Stimulated activated CD8-positive, alpha-beta memory T cell treated with anti-CD3 and anti-CD28 coated beads, Interleukin-12 subunit alpha, Interleukin-12 subunit beta, amount 100 ng/mL, for 24 hours (primary cell): Measurements from ENCODE around the gene ATRNL1.
"Not testable (repeated sequence)": the region's sequence is repeated elsewhere in the genome, so short reads cannot be mapped to it uniquely, and the experiment has no call there.

Experiments
- DNase-seq: peaks from one replicate; pipeline ENCODE4 v3.0.0-alpha.2; 2020; ENCODE audit errors: extremely low read depth

ATRNL1 gene

DNA sequence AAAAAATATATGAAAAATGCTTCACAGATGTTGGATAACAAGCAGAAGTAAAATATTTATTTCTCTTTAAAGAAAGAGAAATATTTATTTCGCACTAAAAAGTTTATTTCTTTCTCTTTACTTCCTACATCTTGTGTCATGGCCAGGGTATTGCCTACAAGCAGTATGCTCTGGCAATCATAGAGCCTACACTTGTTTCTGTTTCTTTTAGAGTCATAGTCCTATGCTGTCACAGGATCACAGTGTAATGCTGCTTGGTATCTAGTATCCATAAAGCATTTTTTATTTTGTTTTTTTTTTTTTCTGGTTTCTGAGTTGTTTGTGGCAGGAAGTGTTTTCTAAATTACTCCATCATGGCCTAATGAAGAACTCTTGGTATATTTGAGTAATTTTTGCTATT is 116.0 kb downstream of the ATRNL1 start:
- DNase-seq: no peak

DNA sequence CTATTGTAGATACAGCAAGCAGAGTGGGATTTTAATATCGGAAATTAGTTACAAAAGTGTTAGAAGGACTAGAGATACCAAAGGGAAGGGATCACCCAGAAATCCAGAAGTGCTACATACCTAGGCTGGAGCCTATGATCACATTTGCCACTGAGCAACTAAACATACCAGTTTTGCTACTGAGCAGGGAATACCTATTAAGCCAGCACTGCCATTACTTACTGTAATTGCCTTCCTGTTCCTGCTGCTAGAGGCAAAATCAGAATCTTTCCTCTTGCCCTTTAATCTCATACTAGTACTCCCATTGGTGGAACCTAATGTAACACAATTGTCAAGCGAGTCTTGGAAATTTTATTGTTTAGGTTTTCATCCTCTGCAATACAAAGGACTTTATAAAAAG is 121.7 kb downstream of the ATRNL1 start:
- no peak for DNase-seq

DNA sequence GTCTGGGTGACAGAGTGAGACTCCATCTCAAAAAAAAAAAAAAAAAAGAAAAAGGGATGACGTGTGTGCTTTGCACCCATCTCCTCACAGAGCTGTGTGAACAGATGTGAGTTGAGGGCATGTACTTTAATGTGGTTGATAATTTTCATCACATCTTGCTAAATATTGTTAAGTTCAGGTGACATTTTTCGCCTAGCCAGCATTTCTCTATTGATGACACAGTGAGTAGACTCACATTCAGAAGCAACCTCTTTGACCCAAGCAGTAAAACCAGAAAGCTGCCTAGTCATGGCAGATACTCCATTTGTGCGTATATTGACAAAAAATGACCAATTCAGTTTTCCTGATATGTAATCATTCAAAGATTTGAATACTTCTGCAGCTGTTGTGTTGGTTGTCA is 126.0 kb downstream of the ATRNL1 start:
- no peak for DNase-seq

DNA sequence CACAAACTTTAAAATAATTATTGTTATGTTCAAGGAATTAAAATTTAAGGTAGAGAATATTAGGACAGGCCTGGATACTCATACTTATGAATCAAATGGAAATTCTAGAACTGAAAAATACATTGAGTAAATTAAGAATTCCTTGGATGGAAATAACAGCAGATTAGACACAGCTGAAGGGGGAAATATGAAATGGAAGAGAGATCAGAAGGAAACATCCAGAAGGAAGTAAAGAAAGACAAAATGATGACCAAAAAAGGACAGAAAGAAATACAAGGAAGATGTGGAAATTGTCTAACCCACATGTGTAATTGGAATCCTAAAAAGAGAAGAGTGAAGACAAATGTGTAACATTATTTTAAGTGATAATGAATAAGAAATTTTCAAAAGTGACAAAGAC is 128.9 kb downstream of the ATRNL1 start:
- DNase-seq: no peak

DNA sequence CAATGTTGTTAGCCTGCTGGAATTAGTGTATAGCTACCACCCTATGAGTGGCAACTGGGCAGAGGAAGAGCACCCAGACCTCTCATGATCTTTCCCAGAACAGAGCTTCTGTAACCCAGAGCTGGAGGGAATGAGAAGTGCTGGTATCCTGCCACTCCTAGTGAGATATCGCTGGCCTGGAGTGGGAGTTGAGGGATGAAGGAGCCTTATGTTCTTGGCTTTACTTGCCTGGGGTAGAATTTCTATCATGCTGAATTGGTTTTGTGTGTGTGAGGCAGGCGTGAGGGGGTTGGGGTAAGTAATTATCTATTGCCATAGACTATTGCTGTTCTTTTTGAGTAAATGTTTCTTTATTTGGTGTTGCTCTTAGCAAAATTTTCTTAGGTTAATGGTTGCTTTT is 146.6 kb downstream of the ATRNL1 start:
- no peak for DNase-seq

DNA sequence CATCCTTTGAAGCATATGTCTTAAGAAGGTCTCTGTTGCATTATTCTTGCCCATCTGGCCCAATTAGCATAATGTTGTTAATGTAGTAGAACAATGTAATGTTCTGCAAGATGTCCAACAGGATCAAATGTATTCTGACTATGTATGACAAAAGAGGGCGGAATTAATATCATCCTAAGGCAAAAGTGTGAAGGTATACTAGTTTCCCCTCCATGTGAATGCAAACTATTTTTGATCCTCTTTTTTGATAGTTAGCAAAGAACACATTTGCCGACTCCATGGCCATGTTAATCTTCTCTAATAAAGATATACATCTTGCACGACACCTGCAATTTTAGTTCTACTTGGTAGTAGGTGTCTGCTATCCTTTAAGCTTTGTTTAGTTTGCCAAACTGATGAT is 157.6 kb downstream of the ATRNL1 start:
- DNase-seq: no peak

DNA sequence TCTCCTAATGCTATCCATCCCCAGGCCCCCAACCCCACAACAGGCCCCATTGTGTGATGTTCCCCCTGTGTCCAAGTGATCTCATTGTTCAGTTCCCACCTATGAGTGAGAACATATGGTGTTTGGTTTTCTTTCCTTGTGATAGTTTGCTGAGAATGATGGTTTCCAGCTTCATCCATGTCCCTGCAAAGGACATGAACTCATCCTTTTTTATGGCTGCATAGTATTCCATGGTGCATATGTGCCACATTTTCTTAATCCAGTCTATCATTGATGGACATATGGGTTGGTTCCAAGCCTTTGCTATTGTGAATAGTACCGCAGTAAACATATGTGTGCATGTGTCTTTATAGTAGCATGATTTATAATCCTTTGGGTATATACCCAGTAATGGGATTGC is 160.6 kb downstream of the ATRNL1 start:
- DNase-seq: not testable (repeated sequence)

DNA sequence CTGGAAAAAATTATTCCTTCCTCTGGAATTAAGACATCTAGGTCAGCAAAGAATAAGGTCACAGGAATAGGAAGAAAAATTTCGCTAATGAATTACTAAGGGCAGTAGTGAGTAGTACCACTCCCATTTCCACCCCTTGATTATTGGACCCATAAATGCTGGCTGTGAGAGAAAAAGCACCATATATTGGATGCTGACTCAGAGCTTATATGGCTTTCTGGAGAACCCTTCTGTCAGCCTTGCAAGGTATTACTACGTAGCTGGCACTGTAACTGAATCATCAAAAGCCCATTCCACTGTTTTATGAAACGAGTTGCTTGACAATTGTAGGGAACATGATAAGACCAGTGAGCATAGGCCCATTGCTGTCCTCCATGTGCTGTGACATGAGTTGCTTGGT is 179.3 kb downstream of the ATRNL1 start:
- DNase-seq: no peak

DNA sequence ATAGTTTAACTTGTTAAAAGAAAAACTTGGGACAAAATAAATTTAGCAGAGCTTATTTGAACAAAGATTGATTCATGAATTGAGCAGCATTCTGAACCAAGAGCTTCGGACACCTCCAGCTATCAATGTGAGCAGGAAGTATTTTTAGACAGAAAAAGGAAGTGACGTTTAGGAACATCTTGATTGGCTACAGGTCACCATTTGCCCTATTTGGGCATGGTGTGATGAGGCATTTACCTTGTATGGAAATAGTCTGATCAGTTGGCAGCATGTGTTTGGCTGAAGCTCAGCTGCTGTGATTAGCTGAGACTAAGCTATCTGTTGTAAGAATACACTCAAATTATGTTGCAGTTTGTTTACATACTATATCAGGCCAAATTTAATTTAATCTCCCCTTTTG is 185.1 kb downstream of the ATRNL1 start:
- no peak for DNase-seq

DNA sequence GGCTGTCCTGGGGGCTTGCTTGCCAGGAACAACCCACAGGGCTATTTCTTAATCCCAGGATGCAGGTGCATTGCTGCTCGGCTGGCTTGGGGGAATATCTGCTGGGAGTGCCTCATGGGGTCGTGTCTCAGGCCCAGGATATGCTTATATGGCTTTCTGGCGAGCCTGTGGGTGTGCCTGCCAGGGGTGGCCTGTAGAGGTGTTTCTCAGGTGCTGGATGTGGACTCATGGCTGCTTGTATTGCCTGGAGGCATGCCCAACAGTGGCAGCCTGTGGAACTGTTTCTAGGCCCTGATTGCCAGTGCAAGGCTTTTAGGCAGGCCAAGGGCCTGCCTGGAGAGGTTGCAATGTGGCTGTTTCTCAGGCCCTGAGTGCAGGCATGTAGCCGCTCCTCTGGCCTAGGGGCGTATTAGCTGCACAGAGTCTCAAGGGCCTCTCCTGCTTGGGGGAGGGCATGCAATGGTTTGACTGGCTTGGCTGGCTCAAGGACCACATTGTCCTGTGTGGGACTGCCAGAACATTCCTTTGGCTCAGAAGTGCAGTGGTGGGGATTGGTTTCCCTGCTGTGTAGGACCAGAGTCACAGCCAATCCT is 202.1 kb downstream of the ATRNL1 start:
- DNase-seq: no peak

DNA sequence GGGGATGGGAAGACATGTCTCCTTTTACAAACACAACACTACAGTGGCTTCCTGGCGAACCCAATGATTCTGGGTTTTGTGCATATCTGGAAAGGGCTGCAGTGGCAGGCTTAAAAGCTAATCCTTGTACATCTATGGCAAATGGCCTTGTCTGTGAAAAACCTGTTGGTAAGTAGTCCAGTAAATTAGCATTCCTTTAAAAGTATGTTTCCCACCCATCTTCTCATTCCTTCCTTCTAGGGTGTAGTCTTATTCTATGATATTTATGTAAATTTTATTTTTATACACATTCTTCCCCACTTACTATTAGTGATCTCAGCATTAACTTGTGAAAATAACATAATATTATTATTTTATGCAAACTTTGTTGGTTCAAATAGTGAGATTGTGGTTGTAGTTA is 206.9 kb downstream of the ATRNL1 start:
- DNase-seq: no peak

DNA sequence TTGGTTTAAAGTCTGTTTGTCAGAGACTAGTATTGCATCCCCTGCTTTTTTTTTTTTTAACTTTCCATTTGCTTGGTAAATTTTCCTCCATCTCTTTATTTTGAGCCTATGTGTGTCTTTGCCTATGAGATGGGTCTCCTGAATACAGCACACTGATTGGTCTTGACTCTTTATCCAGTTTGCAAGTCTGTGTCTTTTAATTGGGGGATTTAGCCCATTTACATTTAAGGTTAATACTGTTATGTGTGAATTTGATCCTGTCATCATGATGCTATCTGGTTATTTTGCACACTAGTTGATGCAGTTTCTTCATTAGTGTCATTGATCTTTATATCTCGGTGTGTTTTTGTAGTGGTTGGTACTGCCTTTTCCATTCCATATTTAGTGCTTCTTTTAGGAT is 226.5 kb downstream of the ATRNL1 start:
- not testable (repeated sequence) for DNase-seq

DNA sequence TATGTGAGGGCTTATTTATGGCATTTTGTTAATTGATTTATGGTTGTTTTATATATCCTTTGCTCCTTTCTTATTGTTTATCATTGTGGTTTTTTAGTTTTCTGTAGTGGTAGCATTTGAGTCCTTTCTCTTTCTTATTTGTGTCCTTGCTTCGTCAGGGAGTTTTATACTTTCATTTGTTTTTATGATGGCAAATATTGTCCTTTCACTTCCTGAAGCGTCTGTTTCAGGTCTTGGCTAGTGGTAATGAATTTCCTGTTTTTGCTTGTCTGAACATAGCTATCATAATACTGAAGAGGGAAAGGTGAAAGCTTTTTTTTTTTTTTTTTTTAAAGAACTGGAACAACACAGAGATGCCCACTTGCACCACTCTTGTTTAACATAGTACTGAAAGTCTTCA is 228.2 kb downstream of the ATRNL1 start:
- no peak for DNase-seq

DNA sequence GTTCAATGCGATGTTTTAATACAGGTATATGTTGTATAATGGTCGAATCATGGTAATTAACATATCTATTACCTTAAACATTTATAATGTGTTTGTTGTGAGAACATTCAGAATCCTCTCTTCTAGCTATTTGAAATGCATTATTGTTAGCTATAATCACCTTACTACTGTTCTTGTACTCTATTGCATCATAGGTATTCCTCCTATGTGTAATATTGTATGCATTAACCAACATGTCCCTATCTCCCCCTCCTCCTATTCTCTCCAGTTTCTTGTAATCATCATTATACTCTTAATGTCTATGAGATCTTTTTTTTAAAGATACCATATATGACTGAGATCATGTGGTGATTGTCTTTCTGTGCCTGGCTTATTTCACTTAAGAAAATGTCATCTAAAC is 235.2 kb downstream of the ATRNL1 start:
- DNase-seq: no peak

DNA sequence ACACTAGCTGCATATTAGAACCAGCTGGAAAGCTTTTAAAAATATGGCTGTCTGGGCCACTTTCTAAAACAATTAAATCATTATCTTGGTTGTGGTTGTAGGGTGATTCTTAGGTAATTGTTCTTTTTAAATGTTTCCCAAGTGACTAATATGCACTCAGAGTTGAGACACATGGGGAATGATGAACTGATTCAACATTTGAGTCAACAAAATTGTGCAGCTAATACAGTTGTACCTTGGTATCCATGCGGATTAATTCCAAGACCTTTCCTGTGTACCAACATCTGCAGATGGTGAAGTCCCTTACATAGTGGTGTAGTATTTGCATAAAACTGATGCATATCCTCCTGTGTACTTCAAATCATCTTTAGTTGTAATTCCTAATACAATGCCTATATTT is 242.2 kb downstream of the ATRNL1 start:
- DNase-seq: no peak

DNA sequence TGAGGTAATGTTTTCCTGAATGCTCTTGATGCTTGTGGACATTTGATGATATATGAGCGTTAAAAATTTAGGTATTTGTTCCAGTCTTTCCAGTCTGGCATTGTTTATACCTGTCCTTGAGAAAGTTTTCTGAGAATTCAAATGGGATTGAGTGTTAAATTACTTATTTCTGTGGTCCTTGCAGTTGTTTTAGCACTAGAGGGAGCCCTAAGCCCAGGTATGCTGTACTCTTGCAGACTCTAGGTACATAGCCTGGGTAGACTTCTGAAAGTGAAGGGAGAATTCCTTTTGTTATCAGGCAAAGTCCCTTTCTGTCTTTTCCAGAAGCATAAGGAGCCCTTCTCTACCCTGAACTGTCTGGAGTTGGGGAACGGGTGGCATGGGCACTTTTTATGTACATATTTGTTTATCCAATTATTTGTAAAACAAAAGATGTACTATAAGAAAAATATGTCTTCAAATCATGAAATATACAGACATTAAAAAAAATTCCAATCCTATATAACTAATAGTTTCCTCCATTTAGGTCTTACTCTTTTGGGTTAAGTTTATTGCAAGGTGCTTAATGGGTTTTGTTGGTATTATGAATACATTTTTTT is 262.1 kb downstream of the ATRNL1 start:
- no peak for DNase-seq

DNA sequence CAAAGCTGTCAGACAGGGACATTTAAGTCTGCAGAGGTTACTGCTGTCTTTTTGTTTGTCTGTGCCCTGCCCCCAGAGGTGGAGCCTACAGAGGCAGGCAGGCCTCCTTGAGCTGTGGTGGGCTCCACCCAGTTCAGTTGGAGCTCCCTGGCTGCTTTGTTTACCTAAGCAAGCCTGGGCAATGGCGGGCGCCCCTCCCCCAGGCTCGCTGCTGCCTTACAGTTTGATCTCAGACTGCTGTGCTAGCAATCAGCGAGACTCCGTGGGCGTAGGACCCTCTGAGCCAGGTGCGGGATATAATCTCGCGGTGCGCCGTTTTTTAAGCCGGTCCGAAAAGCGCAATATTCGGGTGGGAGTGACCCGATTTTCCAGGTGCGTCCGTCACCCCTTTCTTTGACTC is 274.8 kb downstream of the ATRNL1 start:
- DNase-seq: not testable (repeated sequence)

DNA sequence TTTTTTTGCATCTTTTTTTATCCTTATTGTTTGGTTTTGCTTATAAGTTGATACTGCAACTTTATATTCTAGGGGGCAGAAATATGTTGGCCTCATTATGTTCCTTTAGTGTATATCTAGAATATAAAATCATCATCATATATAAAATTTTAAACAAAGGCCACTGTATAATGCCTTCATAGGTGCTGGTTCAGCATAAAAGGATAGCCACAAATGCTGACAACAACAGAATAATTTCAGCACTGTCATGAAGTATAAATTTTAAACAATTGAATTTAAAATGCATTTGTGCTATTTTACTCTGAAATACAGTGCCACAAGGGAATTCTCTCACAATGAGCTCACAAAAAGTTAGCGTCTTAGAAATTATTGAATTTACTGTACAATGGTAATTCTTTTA is 285.9 kb downstream of the ATRNL1 start:
- DNase-seq: no peak

DNA sequence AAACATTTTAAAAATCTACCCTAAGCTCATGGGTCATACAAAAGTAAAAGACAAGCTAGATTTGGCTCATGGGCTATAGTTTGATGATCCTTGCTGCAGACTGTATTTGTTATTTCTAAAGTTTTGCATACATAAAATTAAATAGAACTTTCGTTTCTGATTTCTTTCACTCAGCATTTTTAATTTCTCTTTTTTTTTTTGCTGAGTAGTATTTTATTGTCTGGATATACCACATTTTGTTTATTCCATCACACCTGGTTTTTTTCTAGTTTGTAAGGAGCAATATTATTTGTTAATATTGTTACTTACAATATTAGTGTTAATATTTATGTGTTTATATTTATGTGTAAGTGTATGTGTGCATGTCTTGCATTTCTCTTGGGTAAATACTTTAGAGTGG is 291.5 kb downstream of the ATRNL1 start:
- no peak for DNase-seq

DNA sequence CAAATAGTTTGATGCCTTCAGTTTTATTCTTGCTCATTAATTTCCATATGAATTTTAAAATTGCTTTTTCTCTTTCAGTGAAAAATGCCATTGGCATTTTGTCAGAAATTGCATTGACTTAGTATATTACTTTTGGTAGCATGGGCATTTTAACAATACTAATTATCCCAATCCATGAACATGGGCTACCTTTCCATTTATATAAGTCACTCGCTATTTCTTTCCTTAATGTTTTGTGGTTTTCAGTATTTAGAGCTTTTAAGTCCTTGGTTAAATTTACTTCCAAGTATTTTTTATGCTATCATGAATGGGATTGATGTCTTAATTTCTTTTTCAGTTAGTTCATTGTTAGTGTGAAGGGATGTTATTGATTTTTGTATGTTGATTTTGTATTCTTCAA is 297.4 kb downstream of the ATRNL1 start:
- DNase-seq: no peak

DNA sequence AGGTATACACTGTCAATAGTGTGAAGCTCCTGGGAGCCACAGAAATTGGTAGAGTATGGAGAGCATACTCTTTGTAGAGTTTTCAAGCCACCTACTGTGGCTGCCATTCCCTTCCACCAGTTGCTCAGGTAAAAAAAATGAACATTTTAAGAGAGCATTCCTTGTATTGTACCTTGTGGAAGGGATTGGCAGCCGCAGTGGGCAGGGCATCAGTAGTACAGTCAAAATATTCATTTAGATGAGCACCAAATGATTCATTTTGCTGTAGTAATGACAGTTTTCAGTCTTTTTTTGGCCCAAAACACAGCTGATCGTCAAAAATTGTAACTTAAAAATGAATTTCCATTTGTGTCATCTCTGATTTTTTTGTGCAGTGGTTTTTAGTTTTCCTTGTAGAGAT is 304.9 kb downstream of the ATRNL1 start:
- DNase-seq: no peak

DNA sequence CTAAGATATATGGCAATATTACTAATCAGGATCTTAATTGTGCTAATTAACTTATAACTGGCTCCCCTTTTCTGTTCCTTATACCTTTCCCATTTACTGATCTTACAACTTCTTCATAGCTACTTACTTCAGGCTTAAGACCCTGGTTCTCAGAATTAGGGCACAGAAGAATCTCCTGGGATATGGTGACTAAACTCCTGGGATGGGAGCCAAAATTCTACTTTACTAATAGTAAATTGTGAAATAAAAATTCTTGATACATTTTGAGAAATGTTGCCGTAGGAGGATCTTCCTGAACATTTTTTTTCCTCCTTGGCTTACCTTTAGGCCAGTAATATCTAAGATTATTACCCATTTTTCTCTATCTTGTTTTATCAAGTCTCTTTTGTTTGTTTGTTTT is 309.5 kb downstream of the ATRNL1 start:
- DNase-seq: no peak

DNA sequence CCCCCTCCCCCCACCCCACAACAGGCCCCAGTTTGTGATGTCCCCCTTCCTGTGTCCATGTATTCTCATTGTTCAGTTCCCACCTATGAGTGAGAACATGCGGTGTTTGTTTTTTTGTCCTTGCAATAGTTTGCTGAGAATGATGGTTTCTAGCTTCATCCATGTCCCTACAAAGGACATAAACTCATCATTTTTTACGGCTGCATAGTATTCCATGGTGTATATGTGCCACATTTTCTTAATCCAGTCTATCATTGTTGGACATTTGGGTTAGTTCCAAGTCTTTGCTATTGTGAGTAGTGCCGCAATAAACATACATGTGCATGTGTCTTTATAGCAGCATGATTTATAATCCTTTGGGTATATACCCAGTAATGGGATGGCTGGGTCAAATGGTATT is 312.7 kb downstream of the ATRNL1 start:
- DNase-seq: not testable (repeated sequence)

DNA sequence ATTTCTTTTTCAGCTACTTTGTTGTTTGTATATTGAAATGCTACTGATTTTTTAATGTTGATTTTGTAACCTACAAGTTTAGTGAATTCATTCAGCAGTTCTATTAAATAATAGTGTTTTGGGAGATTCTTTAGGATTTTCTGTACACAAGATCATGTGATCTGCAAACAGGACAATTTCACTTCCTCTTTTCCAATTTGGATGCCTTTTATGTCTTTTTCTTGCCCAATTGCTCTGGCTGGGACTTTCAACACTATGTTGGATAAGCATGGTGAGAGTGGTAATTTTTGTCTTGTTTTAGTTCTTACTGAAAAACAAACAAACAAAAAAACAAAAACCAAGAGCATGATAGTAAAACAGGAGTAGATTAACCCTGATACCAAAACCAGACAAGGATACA is 316.2 kb downstream of the ATRNL1 start:
- DNase-seq: no peak
